Loucy (cell line): Measurements from ENCODE around the gene ATP6V0D1.
A peak's percentile ranks its signal among the peaks of the same experiment; 100 is the strongest.
"Not testable (repeated sequence)": the region's sequence is repeated elsewhere in the genome, so short reads cannot be mapped to it uniquely, and the experiment has no call there.

ENCODE experiments used
- H2AFZ ChIP-seq: fragments of 200-600 bp; sonication (generic); 2 replicates; pipeline ENCODE4 v1.6.0; 2016; ENCODE audit warnings: antibody characterized with exemption, mild to moderate bottlenecking, low read length, moderate library complexity
- H3F3A ChIP-seq: fragments of 200-600 bp; 2 replicates; pipeline ENCODE4 v1.6.0; 2016; ENCODE audit warnings: antibody characterized with exemption, low read depth, mild to moderate bottlenecking
- H3K27me3 ChIP-seq: fragments of 200-600 bp; sonication (generic); 2 replicates; pipeline ENCODE4 v1.6.1; 2014; ENCODE audit warnings: low read length, mild to moderate bottlenecking; ENCODE audit not compliant: insufficient read depth, poor library complexity, severe bottlenecking
- H3K36me3 ChIP-seq: fragments of 200-600 bp; sonication (generic); 2 replicates; pipeline ENCODE4 v1.6.1; 2016; ENCODE audit warnings: low read length; ENCODE audit not compliant: insufficient read depth
- H3K4me1 ChIP-seq: fragments of 200-600 bp; sonication (generic); 2 replicates; pipeline ENCODE4 v1.5.1; 2014; ENCODE audit warnings: low read length, mild to moderate bottlenecking; ENCODE audit not compliant: insufficient read depth, poor library complexity, severe bottlenecking
- H3K4me2 ChIP-seq: fragments of 200-600 bp; sonication (generic); 2 replicates; pipeline ENCODE4 v1.6.0; 2014; ENCODE audit warnings: antibody characterized with exemption, low read length, low read depth, mild to moderate bottlenecking; ENCODE audit not compliant: poor library complexity, severe bottlenecking
- H3K4me3 ChIP-seq: fragments of 200-600 bp; sonication (generic); 2 replicates; pipeline ENCODE4 v1.5.1; 2014; ENCODE audit warnings: low read length, mild to moderate bottlenecking, mixed read lengths; ENCODE audit not compliant: poor library complexity, severe bottlenecking
- H3K79me2 ChIP-seq: fragments of 200-600 bp; sonication (generic); 2 replicates; pipeline ENCODE4 v1.6.1; 2014; ENCODE audit warnings: low read length; ENCODE audit not compliant: insufficient read depth
- H3K9ac ChIP-seq: fragments of 200-600 bp; sonication (generic); 2 replicates; pipeline ENCODE4 v1.6.0; 2014; ENCODE audit warnings: mild to moderate bottlenecking, low read depth, low read length, moderate library complexity; ENCODE audit not compliant: poor library complexity, severe bottlenecking
- H3K9me2 ChIP-seq: fragments of 200-600 bp; sonication (generic); replicated peaks from 2 replicates; pipeline ENCODE4 v1.6.1; 2016; ENCODE audit warnings: low read depth, low read length, mixed read lengths
- H3K9me3 ChIP-seq: fragments of 200-600 bp; sonication (generic); 2 replicates; pipeline ENCODE4 v1.6.1; 2014; ENCODE audit warnings: mild to moderate bottlenecking, antibody characterized with exemption, low read length, low read depth; ENCODE audit not compliant: insufficient read depth
- H4K20me1 ChIP-seq: fragments of 200-600 bp; sonication (generic); 2 replicates; pipeline ENCODE4 v1.6.0; 2014; ENCODE audit warnings: antibody characterized with exemption, low read length, mild to moderate bottlenecking; ENCODE audit not compliant: insufficient read depth, poor library complexity, severe bottlenecking
- EZH2phosphoT487 ChIP-seq: fragments of 200-600 bp; IDR thresholded peaks from 2 replicates; pipeline ENCODE4 v1.6.1; 2018; ENCODE audit warnings: antibody characterized with exemption, mild to moderate bottlenecking, moderate library complexity, borderline replicate concordance
- TF ChIP-seq, protein P1 (sequence below): fragments of 200-600 bp; sonication (generic); conservative IDR thresholded peaks from 2 replicates; pipeline ENCODE4 v1.5.1; 2014; ENCODE audit warnings: mild to moderate bottlenecking, antibody characterized with exemption, low read length

ATP6V0D1 gene

DNA sequence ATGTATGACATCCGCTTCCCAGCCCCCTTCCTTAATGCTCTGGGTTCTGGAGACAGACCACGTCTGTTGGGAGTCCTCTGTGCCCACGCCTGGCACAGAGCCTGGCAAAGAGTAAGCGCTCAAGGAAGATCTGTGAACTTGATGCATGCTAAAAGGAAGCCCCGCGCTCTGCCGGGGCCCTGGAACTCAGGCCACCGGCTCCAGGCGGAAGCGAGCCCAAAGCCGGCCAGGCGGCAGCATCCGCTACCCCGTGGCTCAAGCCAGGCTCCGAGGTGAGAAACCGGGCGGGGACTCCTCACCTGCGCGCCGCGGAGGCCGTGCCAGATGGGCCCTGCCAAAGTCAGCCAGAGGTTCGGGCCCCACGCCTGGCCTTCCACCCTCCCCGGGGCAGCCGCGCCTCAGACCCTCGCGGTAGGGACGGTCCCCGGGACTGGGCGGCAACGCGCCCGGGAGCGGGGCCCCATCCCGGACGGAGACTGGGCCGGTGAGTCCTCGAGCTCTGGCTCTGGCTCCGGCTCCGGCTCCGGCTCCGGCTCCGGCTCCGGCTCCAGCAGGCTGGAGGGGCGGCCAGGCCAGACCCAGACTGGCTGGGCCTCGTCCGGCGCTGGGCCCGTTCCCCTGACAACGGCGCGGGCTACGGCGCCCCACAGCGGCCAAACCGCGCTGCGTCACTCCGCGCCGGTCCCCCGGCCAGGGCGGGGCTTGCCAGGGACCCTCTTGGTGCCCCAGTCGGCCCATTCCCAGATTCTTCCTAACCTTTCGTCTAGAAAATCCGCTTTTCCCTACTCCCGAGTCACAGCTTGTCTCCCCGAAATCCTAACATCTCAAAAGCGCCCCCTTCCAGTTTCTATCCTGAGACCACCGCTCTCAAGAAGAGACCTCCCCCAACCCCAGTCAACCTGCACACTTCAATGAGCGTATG is 64.8 kb downstream of the ATP6V0D1 start, which contains the start of gene ZDHHC1:
Gene ZDHHC1, minus strand, starts transcription at position 606 of the 922 bp plus-strand sequence. CDS start 8,702 bp downstream, outside the sequence.
- Histone ChIP-seq H3K36me3 (no peaks in the 10 kb centered on the region), H3K4me2 (peak within 1 kb of the TSS; percentile 69), H3K79me2 (no peaks in the 10 kb centered on the region), H3F3A (no peaks in the 10 kb centered on the region), H3K4me1 (no peaks in the 10 kb centered on the region), H3K9ac (peak within 1 kb of the TSS; percentile 39), H3K4me3 (peak within 1 kb of the TSS; percentile 64), H3K9me2 (no peaks in the 10 kb centered on the region), H3K27me3 (no peaks in the 10 kb centered on the region), H3K9me3 (no peaks in the 10 kb centered on the region), H4K20me1 (no peaks in the 10 kb centered on the region), H2AFZ (peak within 1 kb of the TSS; percentile 92)
- TF ChIP-seq, protein P1, sequence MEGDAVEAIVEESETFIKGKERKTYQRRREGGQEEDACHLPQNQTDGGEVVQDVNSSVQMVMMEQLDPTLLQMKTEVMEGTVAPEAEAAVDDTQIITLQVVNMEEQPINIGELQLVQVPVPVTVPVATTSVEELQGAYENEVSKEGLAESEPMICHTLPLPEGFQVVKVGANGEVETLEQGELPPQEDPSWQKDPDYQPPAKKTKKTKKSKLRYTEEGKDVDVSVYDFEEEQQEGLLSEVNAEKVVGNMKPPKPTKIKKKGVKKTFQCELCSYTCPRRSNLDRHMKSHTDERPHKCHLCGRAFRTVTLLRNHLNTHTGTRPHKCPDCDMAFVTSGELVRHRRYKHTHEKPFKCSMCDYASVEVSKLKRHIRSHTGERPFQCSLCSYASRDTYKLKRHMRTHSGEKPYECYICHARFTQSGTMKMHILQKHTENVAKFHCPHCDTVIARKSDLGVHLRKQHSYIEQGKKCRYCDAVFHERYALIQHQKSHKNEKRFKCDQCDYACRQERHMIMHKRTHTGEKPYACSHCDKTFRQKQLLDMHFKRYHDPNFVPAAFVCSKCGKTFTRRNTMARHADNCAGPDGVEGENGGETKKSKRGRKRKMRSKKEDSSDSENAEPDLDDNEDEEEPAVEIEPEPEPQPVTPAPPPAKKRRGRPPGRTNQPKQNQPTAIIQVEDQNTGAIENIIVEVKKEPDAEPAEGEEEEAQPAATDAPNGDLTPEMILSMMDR = peak; percentile 59
- TF ChIP-seq EZH2phosphoT487 = no peak

DNA sequence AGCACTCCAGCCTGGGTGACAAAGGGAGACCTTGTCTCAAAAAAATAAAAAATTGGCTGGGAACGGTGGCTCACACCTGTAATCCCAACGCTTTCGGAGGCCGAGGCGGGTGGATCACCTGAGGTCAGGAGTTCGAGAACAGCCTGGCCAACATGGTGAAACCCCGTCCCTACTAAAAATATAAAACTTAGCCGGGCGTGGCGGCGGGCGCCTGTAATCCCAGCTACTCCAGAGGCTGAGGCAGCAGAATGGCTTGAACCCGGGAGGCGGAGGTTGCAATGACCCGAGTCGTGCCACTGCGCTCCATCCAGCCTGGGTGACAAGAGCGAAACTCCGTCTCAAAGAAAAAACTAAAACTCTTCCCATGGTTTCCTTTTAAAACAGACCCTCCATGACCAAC is 65.5 kb downstream of the ATP6V0D1 start:
- not testable (repeated sequence) for H3F3A ChIP-seq, H3K4me1 ChIP-seq, H3K9me3 ChIP-seq, H3K9ac ChIP-seq, H3K9me2 ChIP-seq, H2AFZ ChIP-seq, H3K36me3 ChIP-seq, H4K20me1 ChIP-seq, H3K4me3 ChIP-seq, H3K79me2 ChIP-seq, H3K27me3 ChIP-seq
- H3K4me2 ChIP-seq = peak overlapping the region; percentile 69

DNA sequence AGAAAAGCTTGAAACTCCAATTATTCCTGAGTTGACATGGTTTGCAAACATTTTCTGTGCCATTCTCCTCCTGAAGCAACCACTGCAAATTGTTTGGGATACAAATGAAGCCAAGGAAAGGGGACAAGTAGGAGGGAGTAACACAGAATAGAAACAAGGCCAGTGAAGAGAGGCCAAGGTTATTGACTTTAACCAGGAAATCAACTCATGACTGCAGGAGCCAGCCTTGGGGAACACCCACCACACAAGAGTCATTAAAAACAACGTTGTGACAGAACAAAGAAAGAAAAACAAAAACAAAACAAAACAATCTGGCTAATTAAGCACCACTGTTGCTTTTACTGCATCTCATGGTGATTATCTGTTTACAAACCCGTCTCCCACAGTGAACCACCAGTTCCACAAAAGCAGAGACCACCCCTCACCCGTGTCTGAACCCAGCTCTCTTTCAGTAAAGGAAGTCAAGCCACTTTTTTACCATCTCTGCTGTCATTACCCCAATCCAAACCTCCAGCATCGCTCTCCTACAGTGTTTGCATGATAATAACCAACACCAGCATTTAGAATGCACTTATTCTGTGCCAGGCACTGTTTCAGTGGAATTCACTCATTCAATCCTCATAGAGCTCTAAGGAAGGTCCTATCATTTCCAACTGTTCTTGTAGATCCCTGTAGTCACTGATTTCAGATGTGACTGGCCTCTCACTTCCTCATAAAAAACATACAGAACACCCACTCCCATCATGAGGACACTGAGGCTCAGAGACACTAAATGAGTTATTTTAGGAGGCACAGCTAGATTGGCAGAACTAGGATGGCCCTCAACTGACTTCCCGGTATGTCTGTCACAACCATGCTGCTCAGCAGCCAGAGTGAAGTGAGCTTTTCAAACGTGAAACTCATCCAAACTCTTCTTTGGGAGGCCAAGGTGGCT is 66.7 kb downstream of the ATP6V0D1 start:
- no peaks in the 10 kb centered on the region for H4K20me1 ChIP-seq
- no peak overlapping the region for H3K4me3 ChIP-seq
- H3K79me2 ChIP-seq = no peaks in the 10 kb centered on the region
- TF ChIP-seq, protein P1 = no peak
- TF ChIP-seq EZH2phosphoT487 = no peak
- H3K36me3 ChIP-seq = no peaks in the 10 kb centered on the region
- no peaks in the 10 kb centered on the region for H3K27me3 ChIP-seq
- H3F3A ChIP-seq = no peaks in the 10 kb centered on the region
- no peak overlapping the region for H3K9ac ChIP-seq
- H2AFZ ChIP-seq = peak overlapping the region; percentile 61
- no peaks in the 10 kb centered on the region for H3K4me1 ChIP-seq
- H3K4me2 ChIP-seq = no peak overlapping the region
- H3K9me2 ChIP-seq = no peaks in the 10 kb centered on the region
- H3K9me3 ChIP-seq = no peaks in the 10 kb centered on the region
